Measurements from ENCODE around the gene TAS1R3.

Gene TAS1R3

GRCh38 chr1:1330366-1331067 is 563 bp upstream of the TAS1R3 start:
- TF ChIP-seq ZNF70 (CRISPR knock-in tag; IDR thresholded peaks at IDR 0.05) (no peak), ISL1 (CRISPR knock-in tag; IDR thresholded peaks at IDR 0.05) (no peak), PATZ1 (CRISPR knock-in tag; IDR thresholded peaks at IDR 0.05; ENCODE audit: borderline replicate concordance) (no peak), OSR1 (CRISPR knock-in tag; IDR thresholded peaks at IDR 0.05) (no peak), CSDC2 (CRISPR knock-in tag; IDR thresholded peaks at IDR 0.05) (no peak), ZFP30 (CRISPR knock-in tag; IDR thresholded peaks at IDR 0.05) (no peak), SNAI2 (CRISPR knock-in tag; IDR thresholded peaks at IDR 0.05) (no peak), ESRRG (CRISPR knock-in tag; IDR thresholded peaks at IDR 0.05) (no peak), RARB (CRISPR knock-in tag; IDR thresholded peaks at IDR 0.05) (no peak), ZFP3 (CRISPR knock-in tag; IDR thresholded peaks at IDR 0.05) (no peak)
- ATAC-seq = peak; percentile 7

GRCh38 chr1:1332031-1332755 is 1.1 kb downstream of the TAS1R3 start:
- peak; percentile 8 for ATAC-seq
- TF ChIP-seq BACH2 (CRISPR knock-in tag; IDR thresholded peaks at IDR 0.05; ENCODE audit: borderline replicate concordance) (no peak), ISL1 (CRISPR knock-in tag; IDR thresholded peaks at IDR 0.05) (no peak), ZFP3 (CRISPR knock-in tag; IDR thresholded peaks at IDR 0.05) (no peak), GLIS3 (CRISPR knock-in tag; IDR thresholded peaks at IDR 0.05) (no peak), TOX (CRISPR knock-in tag; IDR thresholded peaks at IDR 0.05; ENCODE audit: borderline replicate concordance) (no peak), ARNTL (CRISPR knock-in tag; IDR thresholded peaks at IDR 0.05; ENCODE audit: borderline replicate concordance, low read depth) (no peak), TSHZ2 (CRISPR knock-in tag; IDR thresholded peaks at IDR 0.05) (no peak), SNAI2 (CRISPR knock-in tag; IDR thresholded peaks at IDR 0.05) (no peak), ZC3H10 (CRISPR knock-in tag; IDR thresholded peaks at IDR 0.05) (no peak), RARB (CRISPR knock-in tag; IDR thresholded peaks at IDR 0.05) (no peak), ESRRG (CRISPR knock-in tag; IDR thresholded peaks at IDR 0.05) (no peak), PATZ1 (CRISPR knock-in tag; IDR thresholded peaks at IDR 0.05; ENCODE audit: borderline replicate concordance) (no peak), CSDC2 (CRISPR knock-in tag; IDR thresholded peaks at IDR 0.05) (no peak), ZNF565 (CRISPR knock-in tag; conservative IDR thresholded peaks at IDR 0.05; ENCODE audit: low read depth) (no peak), ZNF70 (CRISPR knock-in tag; IDR thresholded peaks at IDR 0.05) (no peak), OSR1 (CRISPR knock-in tag; IDR thresholded peaks at IDR 0.05) (no peak), ZNF8 (CRISPR knock-in tag; IDR thresholded peaks at IDR 0.05) (no peak), TCF4 (CRISPR knock-in tag; IDR thresholded peaks at IDR 0.05; ENCODE audit: borderline replicate concordance) (no peak)

GRCh38 chr1:1332774-1333480 is 1.8 kb downstream of the TAS1R3 start:
- ATAC-seq = peak; percentile 1; the same call in 1 of the 3 replicates
- TF ChIP-seq TCF4 (CRISPR knock-in tag; IDR thresholded peaks at IDR 0.05; ENCODE audit: borderline replicate concordance) = no peak
- no peak for TF ChIP-seq ISL1 (CRISPR knock-in tag; IDR thresholded peaks at IDR 0.05)
- TF ChIP-seq ZNF70 (CRISPR knock-in tag; IDR thresholded peaks at IDR 0.05) = no peak
- TF ChIP-seq ESRRG (CRISPR knock-in tag; IDR thresholded peaks at IDR 0.05) = no peak
- TF ChIP-seq CSDC2 (CRISPR knock-in tag; IDR thresholded peaks at IDR 0.05) = no peak
- TF ChIP-seq ZNF565 (CRISPR knock-in tag; conservative IDR thresholded peaks at IDR 0.05; ENCODE audit: low read depth) = no peak
- no peak for TF ChIP-seq TSHZ2 (CRISPR knock-in tag; IDR thresholded peaks at IDR 0.05)
- TF ChIP-seq GLIS3 (CRISPR knock-in tag; IDR thresholded peaks at IDR 0.05) = no peak
- TF ChIP-seq ZC3H10 (CRISPR knock-in tag; IDR thresholded peaks at IDR 0.05) = no peak
- no peak for TF ChIP-seq ZFP30 (CRISPR knock-in tag; IDR thresholded peaks at IDR 0.05)
- no peak for TF ChIP-seq CREB5 (CRISPR knock-in tag; IDR thresholded peaks at IDR 0.05; ENCODE audit: low read depth)
- no peak for TF ChIP-seq PPARA (CRISPR knock-in tag; IDR thresholded peaks at IDR 0.05; ENCODE audit: borderline replicate concordance)
- TF ChIP-seq ZNF8 (CRISPR knock-in tag; IDR thresholded peaks at IDR 0.05) = no peak
